ENCODE results near the gene ZNF292. TPM values are rescaled to one million over a fixed set of nuclear protein-coding genes. Genes with fewer than 3 reads are reported as not detected.

Gene ZNF292
- total and polyA plus RNA-seq, 3 donors from 2014 or later = 3.6 to 58.8 (median 53.2) TPM

GRCh38 chr6:87279196-87279595, 123.8 kb downstream of the ZNF292 start:
- no peaks in the 10 kb centered on the region for H3K9me3 ChIP-seq
- WGBS, 2 donors = 24 to 44% methylated on average over 2 of the region's 2 CpGs
- no peaks in the 10 kb centered on the region for H3K4me1 ChIP-seq
- H3K36me3 ChIP-seq (ENCODE audit: low read depth, missing control alignments) = no peaks in the 10 kb centered on the region
- H3K27me3 ChIP-seq = no peaks in the 10 kb centered on the region
- intact Hi-C loops (cut with DNase I; ENCODE audit: low total_unique reads) = no loop called here
- no peak overlapping the region for H3K27ac ChIP-seq
- TF ChIP-seq CTCF (IDR thresholded peaks at IDR 0.05) (no peak), POLR2A (IDR thresholded peaks at IDR 0.05) (no peak)
- DNase-seq = no peak
- H3K4me3 ChIP-seq = no peak overlapping the region

GRCh38 chr6:87281426-87281825, 126.1 kb downstream of the ZNF292 start:
- intact Hi-C loops (cut with DNase I; ENCODE audit: low total_unique reads) = no loop called here
- Histone ChIP-seq H3K4me3 (no peak overlapping the region), H3K36me3 (ENCODE audit: low read depth, missing control alignments) (no peaks in the 10 kb centered on the region), H3K4me1 (no peaks in the 10 kb centered on the region), H3K27me3 (no peaks in the 10 kb centered on the region), H3K9me3 (no peaks in the 10 kb centered on the region), H3K27ac (no peak overlapping the region)
- WGBS, 2 donors = 65 to 76% methylated on average over 1 of the region's 1 CpG
- DNase-seq = no peak
- TF ChIP-seq POLR2A (IDR thresholded peaks at IDR 0.05) = no peak
- no peak for TF ChIP-seq CTCF (IDR thresholded peaks at IDR 0.05)

GRCh38 chr6:87282743-87283142, 127.4 kb downstream of the ZNF292 start:
- no peaks in the 10 kb centered on the region for H3K27me3 ChIP-seq
- no peak overlapping the region for H3K4me3 ChIP-seq
- H3K36me3 ChIP-seq (ENCODE audit: low read depth, missing control alignments) = no peaks in the 10 kb centered on the region
- H3K4me1 ChIP-seq = no peaks in the 10 kb centered on the region
- no peaks in the 10 kb centered on the region for H3K9me3 ChIP-seq
- intact Hi-C loops (cut with DNase I; ENCODE audit: low total_unique reads) = no loop called here
- TF ChIP-seq CTCF (IDR thresholded peaks at IDR 0.05) = no peak
- no peak for TF ChIP-seq POLR2A (IDR thresholded peaks at IDR 0.05)
- DNase-seq = no peak
- H3K27ac ChIP-seq = no peak overlapping the region
- WGBS, 2 donors = 93 to 95% methylated on average over 1 of the region's 1 CpG

- TF ChIP-seq POLR2A (IDR thresholded peaks at IDR 0.05) (no peak), CTCF (IDR thresholded peaks at IDR 0.05) (no peak)
- 50 to 56% methylated on average over 3 of the region's 3 CpGs for WGBS, 2 donors
- no peak overlapping the region for H3K27ac ChIP-seq
- intact Hi-C loops (cut with DNase I; ENCODE audit: low total_unique reads) = no loop called here
- H3K27me3 ChIP-seq = no peaks in the 10 kb centered on the region
- no peaks in the 10 kb centered on the region for H3K4me1 ChIP-seq
- no peak overlapping the region for H3K4me3 ChIP-seq
- no peaks in the 10 kb centered on the region for H3K9me3 ChIP-seq
- no peaks in the 10 kb centered on the region for H3K36me3 ChIP-seq (ENCODE audit: low read depth, missing control alignments)
- no peak for DNase-seq
These were observed 128.1 kb downstream of the ZNF292 start for GRCh38 chr6:87283461-87283860.

GRCh38 chr6:87287251-87287650, 131.9 kb downstream of the ZNF292 start:
- 82 to 85% methylated on average over 2 of the region's 2 CpGs for WGBS, 2 donors
- intact Hi-C loops (cut with DNase I; ENCODE audit: low total_unique reads) = no loop called here
- no peak overlapping the region for H3K27ac ChIP-seq
- H3K27me3 ChIP-seq = no peaks in the 10 kb centered on the region
- no peak overlapping the region for H3K4me3 ChIP-seq
- TF ChIP-seq POLR2A (IDR thresholded peaks at IDR 0.05) (no peak), CTCF (IDR thresholded peaks at IDR 0.05) (no peak)
- H3K36me3 ChIP-seq (ENCODE audit: low read depth, missing control alignments) = no peaks in the 10 kb centered on the region
- no peaks in the 10 kb centered on the region for H3K9me3 ChIP-seq
- DNase-seq = no peak
- H3K4me1 ChIP-seq = no peaks in the 10 kb centered on the region

All from testis (tissue), 3 donors.